Liver (tissue), 9 donors: ENCODE results near the gene TERB1. TPM values are rescaled to one million over a fixed set of nuclear protein-coding genes. Genes with fewer than 3 reads are reported as not detected.

ENCODE experiments used
- DNase-seq: peaks from one replicate; pipeline ENCODE4 v3.0.0-alpha.2; 2017; ENCODE audit warnings: low spot score
- H3K27ac ChIP-seq, 2 donors: one replicate each; pipeline ENCODE4 v1.7.0; 2013; ENCODE audit warnings: inconsistent platforms in 2 of 2, low read length in 2 of 2, control low read depth in 1 of 2, low read depth in 1 of 2, mild to moderate bottlenecking in 1 of 2
- H3K27me3 ChIP-seq, 4 donors: one replicate each; pipeline versions ENCODE4 v1.6.1 to v1.7.0; 2013; ENCODE audit warnings: low read length in 3 of 4, inconsistent platforms in 1 of 4, mild to moderate bottlenecking in 1 of 4, moderate library complexity in 1 of 4; ENCODE audit not compliant: control insufficient read depth in 4 of 4, insufficient read depth in 4 of 4
- H3K36me3 ChIP-seq, 4 donors: one replicate each; pipeline versions ENCODE4 v1.6.1 to v1.7.0; 2013; ENCODE audit warnings: low read length in 3 of 4, mild to moderate bottlenecking in 3 of 4, low read depth in 1 of 4, moderate library complexity in 1 of 4; ENCODE audit not compliant: control insufficient read depth in 4 of 4, insufficient read depth in 3 of 4
- H3K4me1 ChIP-seq, 4 donors: one replicate each; pipeline versions ENCODE4 v1.6.1 to v1.7.0; 2013; ENCODE audit warnings: low read length in 3 of 4, mild to moderate bottlenecking in 3 of 4, moderate library complexity in 1 of 4; ENCODE audit not compliant: control insufficient read depth in 4 of 4, insufficient read depth in 4 of 4
- H3K4me3 ChIP-seq, 3 donors: one replicate each; pipeline versions ENCODE4 v1.6.1 to v1.7.0; 2013; ENCODE audit warnings: low read length in 3 of 3, control low read depth in 1 of 3, low read depth in 1 of 3, mild to moderate bottlenecking in 1 of 3
- H3K9ac ChIP-seq, 2 donors: one replicate each; pipeline ENCODE4 v1.7.0; 2013; ENCODE audit warnings: low read length in 2 of 2, mild to moderate bottlenecking in 2 of 2, moderate library complexity in 2 of 2, control low read depth in 1 of 2, low read depth in 1 of 2
- H3K9me3 ChIP-seq, 4 donors: one replicate each; pipeline versions ENCODE4 v1.6.1 to v1.7.0; 2013; ENCODE audit warnings: low read length in 3 of 4; ENCODE audit not compliant: control insufficient read depth in 4 of 4
- EGR1 ChIP-seq, 2 donors: IDR thresholded peaks; 2 replicates each; pipeline ENCODE4 v1.6.1; 2016 to 2018; ENCODE audit warnings: antibody characterized with exemption in 2 of 2, low read depth in 2 of 2
- FOXA1 ChIP-seq: IDR thresholded peaks from 2 replicates; pipeline ENCODE4 v1.6.1; 2016; ENCODE audit warnings: antibody characterized with exemption
- FOXA2 ChIP-seq: IDR thresholded peaks from 2 replicates; pipeline ENCODE4 v1.6.1; 2016; ENCODE audit warnings: antibody characterized with exemption
- GABPA ChIP-seq, 2 donors: IDR thresholded peaks in 1 of 2; conservative IDR thresholded peaks in 1 of 2; 2 replicates each; pipeline ENCODE4 v1.6.1; 2016; ENCODE audit warnings: antibody characterized with exemption in 2 of 2, mild to moderate bottlenecking in 1 of 2, moderate library complexity in 1 of 2
- HNF4A ChIP-seq, 2 donors: conservative IDR thresholded peaks; 2 replicates each; pipeline ENCODE4 v1.6.1; 2016; ENCODE audit warnings: antibody characterized with exemption in 2 of 2, mild to moderate bottlenecking in 2 of 2
- HNF4G ChIP-seq: IDR thresholded peaks from 2 replicates; pipeline ENCODE4 v1.6.1; 2016; ENCODE audit warnings: antibody characterized with exemption
- JUND ChIP-seq, 2 donors: IDR thresholded peaks; 2 replicates each; pipeline ENCODE4 v1.6.1; 2016; ENCODE audit warnings: antibody characterized with exemption in 2 of 2
- NR2F2 ChIP-seq: IDR thresholded peaks from 2 replicates; pipeline ENCODE4 v1.6.1; 2016; ENCODE audit warnings: antibody characterized with exemption
- RAD21 ChIP-seq, 2 donors: IDR thresholded peaks; 2 replicates each; pipeline ENCODE4 v1.6.1; 2016; ENCODE audit warnings: antibody characterized with exemption in 2 of 2, mild to moderate bottlenecking in 2 of 2
- RXRA ChIP-seq, 2 donors: IDR thresholded peaks; 2 replicates each; pipeline ENCODE4 v1.6.1; 2017 to 2018; ENCODE audit warnings: antibody characterized with exemption in 2 of 2, mild to moderate bottlenecking in 1 of 2
- SP1 ChIP-seq: IDR thresholded peaks from 2 replicates; pipeline ENCODE4 v1.6.1; 2018; ENCODE audit warnings: antibody characterized with exemption, mild to moderate bottlenecking
- TAF1 ChIP-seq: conservative IDR thresholded peaks from 2 replicates; pipeline ENCODE4 v1.6.1; 2016; ENCODE audit warnings: antibody characterized with exemption, mild to moderate bottlenecking
- YY1 ChIP-seq: IDR thresholded peaks from 2 replicates; pipeline ENCODE4 v1.6.1; 2016; ENCODE audit warnings: antibody characterized with exemption, mild to moderate bottlenecking
- WGBS: extraction: QIAGEN DNeasy Blood & Tissue Kit; methylation state at CpG from one replicate; pipeline ENCODE4 v1.1.7; 2013; 5-methylcytosine and 5-hydroxymethylcytosine counted together
- polyA plus RNA-seq, 2 donors: library from polyadenylated mRNA; stranded (reverse) in 1 of 2; unstranded in 1 of 2; fragments of 200-250 nt in 1 of 2; fragments of >200 nt in 1 of 2; fragmentation: Nextera tagmentation in 1 of 2; extraction: Ambion mirVana in 1 of 2; gene quantifications; one replicate each; pipeline versions ENCODE4 v1.2.1 to v1.2.3, GENCODE V29; 2013 to 2015
- total RNA-seq, 2 donors: library from RNA; depleted of rRNA; stranded (reverse); fragments of >200 nt; gene quantifications; one replicate each; pipeline ENCODE4 v1.2.3, GENCODE V29; 2014
- TF ChIP-seq, protein P1 (sequence below): fragments of 150-350 bp; IDR thresholded peaks from 2 replicates; pipeline ENCODE4 v1.5.1; 2017; ENCODE audit warnings: improper control_type of control experiment, low read depth, low read length; ENCODE audit not compliant: missing input control
- TF ChIP-seq, protein P2 (sequence below): IDR thresholded peaks from 2 replicates; pipeline ENCODE4 v1.6.1; 2016; ENCODE audit warnings: antibody characterized with exemption
- TF ChIP-seq, protein P3 (sequence below): IDR thresholded peaks from 2 replicates; pipeline ENCODE4 v1.6.1; 2016; ENCODE audit warnings: antibody characterized with exemption
- TF ChIP-seq, protein P4 (sequence below): IDR thresholded peaks from 2 replicates; pipeline ENCODE4 v1.6.1; 2016; ENCODE audit warnings: antibody characterized with exemption, mild to moderate bottlenecking
- TF ChIP-seq, protein P5 (sequence below): IDR thresholded peaks from 2 replicates; pipeline ENCODE4 v1.6.1; 2016; ENCODE audit warnings: antibody characterized with exemption
- donor health status: healthy.
- donor health status: healthy.
- donor health status: healthy.
- donor health status: healthy.
- donor health status: healthy.

The TERB1 gene
- total and polyA plus RNA-seq, 4 donors, result 0.08 to 0.17 TPM; not detected in 2

DNA sequence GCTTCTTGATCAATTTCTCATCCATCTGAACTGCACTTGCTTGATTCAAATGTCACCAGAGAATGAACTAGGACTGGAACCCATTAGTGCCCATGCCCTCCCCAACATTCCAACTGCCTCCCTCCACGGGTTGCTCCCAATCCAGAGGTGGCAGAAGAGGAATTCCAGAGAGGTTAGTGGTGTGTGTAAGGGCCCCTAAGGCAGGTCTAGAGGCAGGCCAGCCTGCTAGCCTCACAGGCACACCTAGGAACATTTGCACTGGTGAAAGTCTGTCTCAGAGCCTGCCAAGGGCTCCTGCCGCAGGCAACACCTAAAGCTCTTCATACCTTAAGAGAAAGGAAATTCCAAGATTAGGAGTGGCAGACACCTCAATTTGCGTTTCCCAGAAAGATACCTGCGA, 83.6 kb downstream of the TERB1 start:
- Histone ChIP-seq H3K9ac (no peak overlapping the region), H3K9me3 (no peaks in the 10 kb centered on the region), H3K4me1 (no peaks in the 10 kb centered on the region), H3K36me3 (peaks cover 0 to 10% (median 5%) of the 10 kb centered on the region in 4 donors), H3K27ac (no peak overlapping the region), H3K27me3 (no peaks in the 10 kb centered on the region), H3K4me3 (no peak overlapping the region)
- TF ChIP-seq YY1, result no peak
- TF ChIP-seq TAF1, result no peak
- TF ChIP-seq HNF4A (conservative IDR thresholded peaks at IDR 0.05), result no peak
- TF ChIP-seq FOXA2, result no peak
- TF ChIP-seq HNF4G, result no peak
- no peak for TF ChIP-seq RAD21 (IDR thresholded peaks at IDR 0.05)
- TF ChIP-seq, protein P1, sequence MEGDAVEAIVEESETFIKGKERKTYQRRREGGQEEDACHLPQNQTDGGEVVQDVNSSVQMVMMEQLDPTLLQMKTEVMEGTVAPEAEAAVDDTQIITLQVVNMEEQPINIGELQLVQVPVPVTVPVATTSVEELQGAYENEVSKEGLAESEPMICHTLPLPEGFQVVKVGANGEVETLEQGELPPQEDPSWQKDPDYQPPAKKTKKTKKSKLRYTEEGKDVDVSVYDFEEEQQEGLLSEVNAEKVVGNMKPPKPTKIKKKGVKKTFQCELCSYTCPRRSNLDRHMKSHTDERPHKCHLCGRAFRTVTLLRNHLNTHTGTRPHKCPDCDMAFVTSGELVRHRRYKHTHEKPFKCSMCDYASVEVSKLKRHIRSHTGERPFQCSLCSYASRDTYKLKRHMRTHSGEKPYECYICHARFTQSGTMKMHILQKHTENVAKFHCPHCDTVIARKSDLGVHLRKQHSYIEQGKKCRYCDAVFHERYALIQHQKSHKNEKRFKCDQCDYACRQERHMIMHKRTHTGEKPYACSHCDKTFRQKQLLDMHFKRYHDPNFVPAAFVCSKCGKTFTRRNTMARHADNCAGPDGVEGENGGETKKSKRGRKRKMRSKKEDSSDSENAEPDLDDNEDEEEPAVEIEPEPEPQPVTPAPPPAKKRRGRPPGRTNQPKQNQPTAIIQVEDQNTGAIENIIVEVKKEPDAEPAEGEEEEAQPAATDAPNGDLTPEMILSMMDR, result no peak
- TF ChIP-seq, protein P2, sequence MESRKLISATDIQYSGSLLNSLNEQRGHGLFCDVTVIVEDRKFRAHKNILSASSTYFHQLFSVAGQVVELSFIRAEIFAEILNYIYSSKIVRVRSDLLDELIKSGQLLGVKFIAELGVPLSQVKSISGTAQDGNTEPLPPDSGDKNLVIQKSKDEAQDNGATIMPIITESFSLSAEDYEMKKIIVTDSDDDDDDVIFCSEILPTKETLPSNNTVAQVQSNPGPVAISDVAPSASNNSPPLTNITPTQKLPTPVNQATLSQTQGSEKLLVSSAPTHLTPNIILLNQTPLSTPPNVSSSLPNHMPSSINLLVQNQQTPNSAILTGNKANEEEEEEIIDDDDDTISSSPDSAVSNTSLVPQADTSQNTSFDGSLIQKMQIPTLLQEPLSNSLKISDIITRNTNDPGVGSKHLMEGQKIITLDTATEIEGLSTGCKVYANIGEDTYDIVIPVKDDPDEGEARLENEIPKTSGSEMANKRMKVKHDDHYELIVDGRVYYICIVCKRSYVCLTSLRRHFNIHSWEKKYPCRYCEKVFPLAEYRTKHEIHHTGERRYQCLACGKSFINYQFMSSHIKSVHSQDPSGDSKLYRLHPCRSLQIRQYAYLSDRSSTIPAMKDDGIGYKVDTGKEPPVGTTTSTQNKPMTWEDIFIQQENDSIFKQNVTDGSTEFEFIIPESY, result no peak
- TF ChIP-seq NR2F2, result no peak
- TF ChIP-seq, protein P3, sequence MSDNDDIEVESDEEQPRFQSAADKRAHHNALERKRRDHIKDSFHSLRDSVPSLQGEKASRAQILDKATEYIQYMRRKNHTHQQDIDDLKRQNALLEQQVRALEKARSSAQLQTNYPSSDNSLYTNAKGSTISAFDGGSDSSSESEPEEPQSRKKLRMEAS, result no peak
- TF ChIP-seq, protein P4, sequence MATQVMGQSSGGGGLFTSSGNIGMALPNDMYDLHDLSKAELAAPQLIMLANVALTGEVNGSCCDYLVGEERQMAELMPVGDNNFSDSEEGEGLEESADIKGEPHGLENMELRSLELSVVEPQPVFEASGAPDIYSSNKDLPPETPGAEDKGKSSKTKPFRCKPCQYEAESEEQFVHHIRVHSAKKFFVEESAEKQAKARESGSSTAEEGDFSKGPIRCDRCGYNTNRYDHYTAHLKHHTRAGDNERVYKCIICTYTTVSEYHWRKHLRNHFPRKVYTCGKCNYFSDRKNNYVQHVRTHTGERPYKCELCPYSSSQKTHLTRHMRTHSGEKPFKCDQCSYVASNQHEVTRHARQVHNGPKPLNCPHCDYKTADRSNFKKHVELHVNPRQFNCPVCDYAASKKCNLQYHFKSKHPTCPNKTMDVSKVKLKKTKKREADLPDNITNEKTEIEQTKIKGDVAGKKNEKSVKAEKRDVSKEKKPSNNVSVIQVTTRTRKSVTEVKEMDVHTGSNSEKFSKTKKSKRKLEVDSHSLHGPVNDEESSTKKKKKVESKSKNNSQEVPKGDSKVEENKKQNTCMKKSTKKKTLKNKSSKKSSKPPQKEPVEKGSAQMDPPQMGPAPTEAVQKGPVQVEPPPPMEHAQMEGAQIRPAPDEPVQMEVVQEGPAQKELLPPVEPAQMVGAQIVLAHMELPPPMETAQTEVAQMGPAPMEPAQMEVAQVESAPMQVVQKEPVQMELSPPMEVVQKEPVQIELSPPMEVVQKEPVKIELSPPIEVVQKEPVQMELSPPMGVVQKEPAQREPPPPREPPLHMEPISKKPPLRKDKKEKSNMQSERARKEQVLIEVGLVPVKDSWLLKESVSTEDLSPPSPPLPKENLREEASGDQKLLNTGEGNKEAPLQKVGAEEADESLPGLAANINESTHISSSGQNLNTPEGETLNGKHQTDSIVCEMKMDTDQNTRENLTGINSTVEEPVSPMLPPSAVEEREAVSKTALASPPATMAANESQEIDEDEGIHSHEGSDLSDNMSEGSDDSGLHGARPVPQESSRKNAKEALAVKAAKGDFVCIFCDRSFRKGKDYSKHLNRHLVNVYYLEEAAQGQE, result no peak
- no peak for TF ChIP-seq SP1
- TF ChIP-seq, protein P5, sequence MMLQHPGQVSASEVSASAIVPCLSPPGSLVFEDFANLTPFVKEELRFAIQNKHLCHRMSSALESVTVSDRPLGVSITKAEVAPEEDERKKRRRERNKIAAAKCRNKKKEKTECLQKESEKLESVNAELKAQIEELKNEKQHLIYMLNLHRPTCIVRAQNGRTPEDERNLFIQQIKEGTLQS, result no peak
- TF ChIP-seq FOXA1, result no peak
- no peak for TF ChIP-seq JUND (IDR thresholded peaks at IDR 0.05)
- TF ChIP-seq RXRA (IDR thresholded peaks at IDR 0.05), result no peak
- TF ChIP-seq EGR1 (IDR thresholded peaks at IDR 0.05; ENCODE audit: low read depth in 2 of 2), result no peak
- no peak for TF ChIP-seq GABPA (IDR thresholded peaks at IDR 0.05 in 1 of 2, conservative IDR thresholded peaks at IDR 0.05 in 1 of 2)
- no peak for DNase-seq
- 90% methylated on average over 4 of the region's 4 CpGs for WGBS
